Measurements from ENCODE around the gene FST.

Gene FST

DNA sequence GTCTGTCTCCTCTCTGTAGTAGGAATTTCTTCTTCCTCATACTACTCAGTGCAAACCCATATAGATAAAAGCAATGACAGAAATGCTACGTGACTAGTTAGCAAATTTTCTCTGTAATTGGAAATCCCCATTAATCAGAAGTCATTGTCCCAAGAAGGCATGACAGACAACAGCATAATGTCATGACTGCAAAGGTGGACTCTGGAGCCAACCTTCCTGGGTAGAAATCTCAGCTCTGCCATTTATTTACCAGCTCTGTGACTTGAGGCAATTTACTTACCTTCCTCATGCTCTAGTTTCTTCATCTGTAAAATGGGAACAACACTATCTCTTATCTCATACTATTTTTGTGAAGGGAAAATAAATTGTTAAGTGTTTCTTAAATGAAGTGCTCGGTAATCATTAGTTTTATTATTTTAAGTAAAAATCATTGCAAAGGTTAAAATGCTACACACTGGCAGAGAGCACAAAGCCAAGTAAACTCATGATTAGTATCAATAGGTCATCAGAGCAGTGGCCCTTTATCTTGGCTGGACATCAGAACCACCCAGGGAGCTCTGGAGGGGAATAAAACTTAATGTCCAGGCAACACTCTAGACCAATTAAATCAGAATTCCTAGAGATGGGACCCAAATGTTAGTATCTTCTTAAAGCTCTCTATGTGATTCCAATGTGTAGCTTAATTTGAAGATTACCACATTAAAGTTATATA is 43.8 kb upstream of the FST start:
- Histone ChIP-seq H3K79me2 (ENCODE audit: insufficient read depth, low read depth) (no peaks in the 10 kb centered on the region), H3K4me3 (IDR thresholded peaks at IDR 0.05; ENCODE audit: insufficient read depth, low read depth, low read length) (no peak overlapping the region), H3K27ac (no peak overlapping the region), H3K4me2 (no peak overlapping the region), H3K36me3 (ENCODE audit: insufficient read depth) (no peaks in the 10 kb centered on the region), H3K9ac (no peak overlapping the region), H3K4me1 (ENCODE audit: low read depth, poor library complexity, severe bottlenecking) (no peaks in the 10 kb centered on the region), H2AFZ (ENCODE audit: low read depth) (no peak overlapping the region), H3K27me3 (ENCODE audit: insufficient read depth, low read depth) (no peaks in the 10 kb centered on the region), H4K20me1 (ENCODE audit: insufficient read depth) (no peaks in the 10 kb centered on the region)
- TF ChIP-seq, protein P1, sequence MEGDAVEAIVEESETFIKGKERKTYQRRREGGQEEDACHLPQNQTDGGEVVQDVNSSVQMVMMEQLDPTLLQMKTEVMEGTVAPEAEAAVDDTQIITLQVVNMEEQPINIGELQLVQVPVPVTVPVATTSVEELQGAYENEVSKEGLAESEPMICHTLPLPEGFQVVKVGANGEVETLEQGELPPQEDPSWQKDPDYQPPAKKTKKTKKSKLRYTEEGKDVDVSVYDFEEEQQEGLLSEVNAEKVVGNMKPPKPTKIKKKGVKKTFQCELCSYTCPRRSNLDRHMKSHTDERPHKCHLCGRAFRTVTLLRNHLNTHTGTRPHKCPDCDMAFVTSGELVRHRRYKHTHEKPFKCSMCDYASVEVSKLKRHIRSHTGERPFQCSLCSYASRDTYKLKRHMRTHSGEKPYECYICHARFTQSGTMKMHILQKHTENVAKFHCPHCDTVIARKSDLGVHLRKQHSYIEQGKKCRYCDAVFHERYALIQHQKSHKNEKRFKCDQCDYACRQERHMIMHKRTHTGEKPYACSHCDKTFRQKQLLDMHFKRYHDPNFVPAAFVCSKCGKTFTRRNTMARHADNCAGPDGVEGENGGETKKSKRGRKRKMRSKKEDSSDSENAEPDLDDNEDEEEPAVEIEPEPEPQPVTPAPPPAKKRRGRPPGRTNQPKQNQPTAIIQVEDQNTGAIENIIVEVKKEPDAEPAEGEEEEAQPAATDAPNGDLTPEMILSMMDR (conservative IDR thresholded peaks at IDR 0.05; ENCODE audit: low read depth, low read length), result no peak

DNA sequence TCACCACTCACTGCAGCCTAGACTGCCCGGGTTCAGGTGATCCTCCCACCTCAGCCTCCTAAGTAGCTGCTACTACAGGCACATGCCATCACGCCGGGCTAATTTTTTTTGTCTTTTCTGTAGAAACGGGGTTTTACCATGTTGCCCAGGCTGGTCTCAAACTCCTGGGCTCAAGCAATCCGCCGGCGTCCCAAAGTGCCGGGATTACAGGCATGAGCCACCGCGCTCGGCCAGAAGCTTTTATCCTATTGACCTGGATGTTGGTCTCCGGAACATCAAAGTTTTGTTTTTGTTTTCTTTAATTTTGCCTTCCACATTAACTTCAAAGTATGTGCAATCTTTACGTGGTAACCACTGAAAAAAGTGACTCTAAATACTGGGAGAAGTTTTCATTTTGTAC is 42.4 kb upstream of the FST start:
- TF ChIP-seq, protein P1 (conservative IDR thresholded peaks at IDR 0.05; ENCODE audit: low read depth, low read length), result no peak
- Histone ChIP-seq H3K27me3 (ENCODE audit: insufficient read depth, low read depth) (no peaks in the 10 kb centered on the region), H3K27ac (no peak overlapping the region)

DNA sequence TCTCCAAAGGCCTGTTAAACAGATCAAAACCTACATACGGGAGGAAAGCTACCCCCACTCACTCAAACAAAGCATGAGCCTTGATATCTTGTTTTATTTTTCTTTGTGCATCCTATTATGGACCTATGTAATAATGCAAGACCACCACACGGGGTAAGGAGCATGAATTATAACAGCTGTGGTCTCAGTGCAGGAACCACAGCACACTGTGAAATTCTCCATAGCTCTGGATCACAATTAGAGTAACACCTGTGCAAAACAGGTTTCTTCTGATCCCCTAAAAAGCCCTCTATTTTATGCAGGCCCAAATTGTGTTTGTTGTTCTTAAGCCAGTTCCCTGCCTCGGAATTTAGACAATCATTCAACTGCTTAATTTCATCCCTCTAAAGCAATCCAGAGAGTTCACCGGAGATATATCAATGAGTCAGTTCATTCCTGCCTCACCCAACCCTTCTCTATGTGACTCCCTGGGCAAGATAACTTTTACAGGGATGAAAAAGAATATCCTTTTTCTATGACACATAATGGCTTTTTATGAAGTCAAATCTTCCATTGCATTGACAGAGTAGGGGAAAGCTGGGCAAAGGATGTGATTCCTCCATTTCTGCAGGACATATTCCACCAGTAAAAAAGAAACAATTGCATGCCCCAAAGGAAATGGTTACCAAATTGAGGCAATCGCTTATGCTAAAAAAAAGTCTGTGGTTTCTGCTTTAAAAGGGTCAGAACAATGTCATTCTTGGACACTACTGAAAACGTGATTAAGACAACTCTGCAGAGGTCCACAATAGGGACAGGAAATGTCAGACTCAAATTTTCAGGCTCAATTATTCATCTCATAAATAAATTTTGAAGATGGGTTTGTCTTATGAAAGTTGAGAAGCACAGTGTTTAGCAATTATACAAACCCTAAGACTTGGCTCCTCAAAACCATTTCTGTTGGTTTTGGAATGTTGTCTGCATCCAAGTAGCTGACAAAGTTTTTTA is 41.6 kb upstream of the FST start:
- Histone ChIP-seq H3K4me3 (IDR thresholded peaks at IDR 0.05; ENCODE audit: insufficient read depth, low read depth, low read length) (no peak overlapping the region), H3K4me2 (no peak overlapping the region), H2AFZ (ENCODE audit: low read depth) (no peak overlapping the region)

More for the DNA sequence above, 42.4 kb upstream of the FST start:
- Histone ChIP-seq H3K36me3 (ENCODE audit: insufficient read depth) (no peaks in the 10 kb centered on the region), H3K4me3 (IDR thresholded peaks at IDR 0.05; ENCODE audit: insufficient read depth, low read depth, low read length) (no peak overlapping the region), H3K4me2 (no peak overlapping the region), H3K79me2 (ENCODE audit: insufficient read depth, low read depth) (no peaks in the 10 kb centered on the region), H4K20me1 (ENCODE audit: insufficient read depth) (no peaks in the 10 kb centered on the region), H3K4me1 (ENCODE audit: low read depth, poor library complexity, severe bottlenecking) (no peaks in the 10 kb centered on the region), H3K9ac (no peak overlapping the region), H2AFZ (ENCODE audit: low read depth) (no peak overlapping the region)

DNA sequence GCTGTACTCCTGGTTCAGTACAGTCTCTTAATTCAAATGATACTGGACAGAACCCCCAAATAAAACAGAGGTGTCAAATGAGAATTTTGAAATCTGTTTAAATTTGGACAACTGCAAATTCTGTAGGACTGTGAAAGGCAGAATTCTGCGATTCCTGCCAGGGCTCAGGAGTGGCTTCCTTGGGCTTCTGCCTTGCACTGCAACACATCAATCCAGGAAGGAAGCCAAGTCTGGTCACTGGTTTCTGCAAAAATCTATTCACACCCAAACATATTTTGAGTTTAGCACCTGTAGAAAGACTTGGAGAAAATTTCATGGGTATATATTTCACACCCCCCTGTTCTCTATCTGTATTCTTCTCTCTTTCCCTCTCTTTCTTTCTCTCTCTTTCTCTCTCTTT is 37.5 kb upstream of the FST start:
- H3K4me2 ChIP-seq, result no peak overlapping the region
- H4K20me1 ChIP-seq (ENCODE audit: insufficient read depth), result no peaks in the 10 kb centered on the region
- H3K4me1 ChIP-seq (ENCODE audit: low read depth, poor library complexity, severe bottlenecking), result no peaks in the 10 kb centered on the region
- no peaks in the 10 kb centered on the region for H3K27me3 ChIP-seq (ENCODE audit: insufficient read depth, low read depth)
- H3K27ac ChIP-seq, result no peak overlapping the region
- no peaks in the 10 kb centered on the region for H3K79me2 ChIP-seq (ENCODE audit: insufficient read depth, low read depth)
- H2AFZ ChIP-seq (ENCODE audit: low read depth), result no peak overlapping the region
- no peaks in the 10 kb centered on the region for H3K36me3 ChIP-seq (ENCODE audit: insufficient read depth)
- H3K4me3 ChIP-seq (IDR thresholded peaks at IDR 0.05; ENCODE audit: insufficient read depth, low read depth, low read length), result no peak overlapping the region
- no peak overlapping the region for H3K9ac ChIP-seq
- TF ChIP-seq, protein P1 (conservative IDR thresholded peaks at IDR 0.05; ENCODE audit: low read depth, low read length), result no peak

More for the DNA sequence above, 41.6 kb upstream of the FST start:
- Histone ChIP-seq H3K4me1 (ENCODE audit: low read depth, poor library complexity, severe bottlenecking) (no peaks in the 10 kb centered on the region), H4K20me1 (ENCODE audit: insufficient read depth) (no peaks in the 10 kb centered on the region), H3K9ac (no peak overlapping the region), H3K27ac (no peak overlapping the region), H3K36me3 (ENCODE audit: insufficient read depth) (no peaks in the 10 kb centered on the region), H3K79me2 (ENCODE audit: insufficient read depth, low read depth) (no peaks in the 10 kb centered on the region), H3K27me3 (ENCODE audit: insufficient read depth, low read depth) (no peaks in the 10 kb centered on the region)
- TF ChIP-seq, protein P1 (conservative IDR thresholded peaks at IDR 0.05; ENCODE audit: low read depth, low read length), result no peak
